NT2/D1 (cell line): Measurements from ENCODE around the gene POU6F2.

Experiments used
- DNase-seq: peaks from one replicate; pipeline ENCODE4 v3.0.0-alpha.2; 2011; ENCODE audit warnings: low read depth, low spot score
- H3K27me3 ChIP-seq: 2 replicates; pipeline ENCODE4 v1.6.0; 2011; ENCODE audit warnings: mild to moderate bottlenecking; ENCODE audit not compliant: insufficient read length, insufficient read depth
- H3K36me3 ChIP-seq: 2 replicates; pipeline ENCODE4 v1.6.1; 2011; ENCODE audit warnings: mild to moderate bottlenecking, low read length, mixed read lengths; ENCODE audit not compliant: insufficient read depth, insufficient read length
- H3K4me1 ChIP-seq: 2 replicates; pipeline ENCODE4 v1.5.1; 2011; ENCODE audit not compliant: insufficient read depth, insufficient read length
- H3K4me3 ChIP-seq: 2 replicates; pipeline ENCODE4 v1.5.1; 2011; ENCODE audit warnings: low read depth; ENCODE audit not compliant: insufficient read length
- H3K9ac ChIP-seq: 2 replicates; pipeline ENCODE4 v1.6.0; 2011; ENCODE audit warnings: low read depth; ENCODE audit not compliant: insufficient read length
- H3K9me3 ChIP-seq: 2 replicates; pipeline ENCODE4 v1.5.1; 2011; ENCODE audit warnings: mild to moderate bottlenecking, low read length; ENCODE audit not compliant: insufficient read depth
- SUZ12 ChIP-seq: IDR thresholded peaks from 2 replicates; pipeline ENCODE4 v1.6.1; 2011; ENCODE audit not compliant: insufficient read length, insufficient read depth; ENCODE audit errors: extremely low read depth
- YY1 ChIP-seq: IDR thresholded peaks from 2 replicates; pipeline ENCODE4 v1.6.1; 2011; ENCODE audit not compliant: insufficient read length, insufficient read depth
- ZNF274 ChIP-seq: IDR thresholded peaks from 2 replicates; pipeline ENCODE4 v1.6.1; 2011; ENCODE audit warnings: mild to moderate bottlenecking, low read depth, low read length

Gene POU6F2

GRCh38 chr7:39084349-39084748 lies 106.6 kb downstream of the POU6F2 start:
- H3K9ac ChIP-seq: no peak overlapping the region
- H3K4me1 ChIP-seq: no peaks in the 10 kb centered on the region
- no peaks in the 10 kb centered on the region for H3K36me3 ChIP-seq
- no peak for DNase-seq
- TF ChIP-seq SUZ12 (no peak), YY1 (no peak), ZNF274 (no peak)
- no peak overlapping the region for H3K4me3 ChIP-seq
- H3K9me3 ChIP-seq: no peaks in the 10 kb centered on the region
- H3K27me3 ChIP-seq: no peaks in the 10 kb centered on the region

GRCh38 chr7:39085189-39085588 lies 107.5 kb downstream of the POU6F2 start:
- Histone ChIP-seq H3K27me3 (no peaks in the 10 kb centered on the region), H3K4me3 (no peak overlapping the region), H3K36me3 (no peaks in the 10 kb centered on the region), H3K9me3 (no peaks in the 10 kb centered on the region), H3K9ac (no peak overlapping the region), H3K4me1 (no peaks in the 10 kb centered on the region)
- no peak for DNase-seq
- TF ChIP-seq YY1: no peak
- TF ChIP-seq SUZ12: no peak
- TF ChIP-seq ZNF274: no peak

GRCh38 chr7:39085590-39086049 lies 107.9 kb downstream of the POU6F2 start:
- Histone ChIP-seq H3K27me3 (no peaks in the 10 kb centered on the region), H3K9ac (no peak overlapping the region), H3K4me3 (no peak overlapping the region), H3K36me3 (no peaks in the 10 kb centered on the region), H3K9me3 (no peaks in the 10 kb centered on the region), H3K4me1 (no peaks in the 10 kb centered on the region)
- TF ChIP-seq ZNF274: no peak
- TF ChIP-seq YY1: no peak
- no peak for TF ChIP-seq SUZ12
- DNase-seq: no peak

GRCh38 chr7:39086638-39087360 lies 109.1 kb downstream of the POU6F2 start:
- Histone ChIP-seq H3K9ac (no peak overlapping the region), H3K4me3 (no peak overlapping the region), H3K36me3 (no peaks in the 10 kb centered on the region), H3K9me3 (no peaks in the 10 kb centered on the region), H3K27me3 (no peaks in the 10 kb centered on the region), H3K4me1 (no peaks in the 10 kb centered on the region)
- TF ChIP-seq SUZ12 (no peak), ZNF274 (no peak), YY1 (no peak)
- DNase-seq: no peak

GRCh38 chr7:39088730-39089593 lies 111.3 kb downstream of the POU6F2 start:
- Histone ChIP-seq H3K27me3 (no peaks in the 10 kb centered on the region), H3K9me3 (no peaks in the 10 kb centered on the region), H3K36me3 (no peaks in the 10 kb centered on the region), H3K4me3 (no peak overlapping the region), H3K4me1 (no peaks in the 10 kb centered on the region), H3K9ac (no peak overlapping the region)
- DNase-seq: no peak
- TF ChIP-seq YY1 (no peak), ZNF274 (no peak), SUZ12 (no peak)

GRCh38 chr7:39091145-39091544 lies 113.4 kb downstream of the POU6F2 start:
- TF ChIP-seq ZNF274 (no peak), YY1 (no peak), SUZ12 (no peak)
- no peak for DNase-seq
- Histone ChIP-seq H3K4me1 (no peaks in the 10 kb centered on the region), H3K36me3 (no peaks in the 10 kb centered on the region), H3K9me3 (no peaks in the 10 kb centered on the region), H3K9ac (no peak overlapping the region), H3K27me3 (no peaks in the 10 kb centered on the region), H3K4me3 (no peak overlapping the region)

- no peaks in the 10 kb centered on the region for H3K4me1 ChIP-seq
- TF ChIP-seq YY1 (no peak), SUZ12 (no peak), ZNF274 (no peak)
- H3K36me3 ChIP-seq: no peaks in the 10 kb centered on the region
- no peak overlapping the region for H3K9ac ChIP-seq
- H3K9me3 ChIP-seq: no peaks in the 10 kb centered on the region
- H3K27me3 ChIP-seq: no peaks in the 10 kb centered on the region
- DNase-seq: no peak
- H3K4me3 ChIP-seq: no peak overlapping the region
Measured at GRCh38 chr7:39091774-39092173, 114.1 kb downstream of the POU6F2 start.
